Measurements from ENCODE around the gene ERC2. TPM values are rescaled to one million over a fixed set of nuclear protein-coding genes. Genes with fewer than 3 reads are reported as not detected.

ERC2 gene
- total and polyA plus RNA-seq, 2 of the 13 experiments (the other 11 are each of a cell fraction or from before 2014, with no cell fraction given): 0.16 to 0.22 TPM

DNA sequence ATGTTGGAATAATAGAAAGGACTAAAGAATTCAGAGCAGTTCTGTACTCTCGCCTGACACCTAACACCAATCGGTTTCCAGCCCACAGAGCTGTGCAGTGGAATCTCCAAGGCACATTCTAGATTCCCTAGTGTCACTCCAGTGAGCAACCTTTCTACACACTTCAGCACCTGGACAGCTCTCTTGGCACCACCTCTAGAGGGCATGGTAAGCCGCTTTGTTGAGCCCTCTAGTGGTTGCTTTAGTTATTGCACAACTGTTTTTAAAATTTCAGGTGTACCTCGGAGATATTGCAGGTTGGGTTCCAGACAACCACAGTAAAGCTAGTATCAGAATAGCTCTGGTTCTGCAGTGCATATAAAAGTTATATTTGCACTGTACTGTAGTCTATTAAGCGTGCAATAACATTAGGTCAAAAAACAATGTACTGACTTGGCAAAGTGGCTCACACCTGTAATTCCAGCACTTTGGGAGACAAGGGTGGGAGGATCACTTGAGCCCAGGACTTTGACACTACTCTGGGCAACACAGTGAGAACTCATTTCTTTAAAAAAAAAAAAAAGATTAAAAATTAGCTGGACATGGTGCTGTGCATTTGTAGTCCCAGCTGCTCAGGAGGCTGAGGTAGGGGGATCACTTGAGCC lies 26.5 kb upstream of the ERC2 start (continued):
- TF ChIP-seq ZNF850 (CRISPR knock-in tag; conservative IDR thresholded peaks at IDR 0.05) (no peak), ZNF224 (CRISPR knock-in tag; IDR thresholded peaks at IDR 0.05) (no peak), ZNF251 (CRISPR knock-in tag; IDR thresholded peaks at IDR 0.05) (peak; percentile 92; the same call in 1 of the 2 replicates), ZNF3 (CRISPR knock-in tag; IDR thresholded peaks at IDR 0.05) (peak; percentile 85; the same call in 1 of the 2 replicates), ZNF713 (CRISPR knock-in tag; IDR thresholded peaks at IDR 0.05) (no peak), NFRKB (IDR thresholded peaks at IDR 0.05) (no peak), ZNF75D (CRISPR knock-in tag; IDR thresholded peaks at IDR 0.05; ENCODE audit: borderline replicate concordance) (peak; percentile 61; the same call in 1 of the 2 replicates), SNAPC2 (CRISPR knock-in tag; IDR thresholded peaks at IDR 0.05) (peak; percentile 86; the same call in 1 of the 2 replicates), CBFB (CRISPR knock-in tag; IDR thresholded peaks at IDR 0.05) (peak; percentile 55; the same call in 1 of the 2 replicates), RXRA (CRISPR knock-in tag; IDR thresholded peaks at IDR 0.05) (no peak), SOX6 (IDR thresholded peaks at IDR 0.05) (no peak), SOX6 (CRISPR knock-in tag; IDR thresholded peaks at IDR 0.05) (peak; percentile 49; the same call in 1 of the 2 replicates)
- TF ChIP-seq, protein P1, sequence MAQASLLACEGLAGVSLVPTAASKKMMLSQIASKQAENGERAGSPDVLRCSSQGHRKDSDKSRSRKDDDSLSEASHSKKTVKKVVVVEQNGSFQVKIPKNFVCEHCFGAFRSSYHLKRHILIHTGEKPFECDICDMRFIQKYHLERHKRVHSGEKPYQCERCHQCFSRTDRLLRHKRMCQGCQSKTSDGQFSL (CRISPR knock-in tag; IDR thresholded peaks at IDR 0.05): no peak
- TF ChIP-seq, protein P2, sequence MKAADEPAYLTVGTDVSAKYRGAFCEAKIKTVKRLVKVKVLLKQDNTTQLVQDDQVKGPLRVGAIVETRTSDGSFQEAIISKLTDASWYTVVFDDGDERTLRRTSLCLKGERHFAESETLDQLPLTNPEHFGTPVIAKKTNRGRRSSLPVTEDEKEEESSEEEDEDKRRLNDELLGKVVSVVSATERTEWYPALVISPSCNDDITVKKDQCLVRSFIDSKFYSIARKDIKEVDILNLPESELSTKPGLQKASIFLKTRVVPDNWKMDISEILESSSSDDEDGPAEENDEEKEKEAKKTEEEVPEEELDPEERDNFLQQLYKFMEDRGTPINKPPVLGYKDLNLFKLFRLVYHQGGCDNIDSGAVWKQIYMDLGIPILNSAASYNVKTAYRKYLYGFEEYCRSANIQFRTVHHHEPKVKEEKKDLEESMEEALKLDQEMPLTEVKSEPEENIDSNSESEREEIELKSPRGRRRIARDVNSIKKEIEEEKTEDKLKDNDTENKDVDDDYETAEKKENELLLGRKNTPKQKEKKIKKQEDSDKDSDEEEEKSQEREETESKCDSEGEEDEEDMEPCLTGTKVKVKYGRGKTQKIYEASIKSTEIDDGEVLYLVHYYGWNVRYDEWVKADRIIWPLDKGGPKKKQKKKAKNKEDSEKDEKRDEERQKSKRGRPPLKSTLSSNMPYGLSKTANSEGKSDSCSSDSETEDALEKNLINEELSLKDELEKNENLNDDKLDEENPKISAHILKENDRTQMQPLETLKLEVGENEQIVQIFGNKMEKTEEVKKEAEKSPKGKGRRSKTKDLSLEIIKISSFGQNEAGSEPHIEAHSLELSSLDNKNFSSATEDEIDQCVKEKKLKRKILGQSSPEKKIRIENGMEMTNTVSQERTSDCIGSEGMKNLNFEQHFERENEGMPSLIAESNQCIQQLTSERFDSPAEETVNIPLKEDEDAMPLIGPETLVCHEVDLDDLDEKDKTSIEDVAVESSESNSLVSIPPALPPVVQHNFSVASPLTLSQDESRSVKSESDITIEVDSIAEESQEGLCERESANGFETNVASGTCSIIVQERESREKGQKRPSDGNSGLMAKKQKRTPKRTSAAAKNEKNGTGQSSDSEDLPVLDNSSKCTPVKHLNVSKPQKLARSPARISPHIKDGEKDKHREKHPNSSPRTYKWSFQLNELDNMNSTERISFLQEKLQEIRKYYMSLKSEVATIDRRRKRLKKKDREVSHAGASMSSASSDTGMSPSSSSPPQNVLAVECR (CRISPR knock-in tag; IDR thresholded peaks at IDR 0.05; ENCODE audit: borderline replicate concordance): peak; percentile 42; the same call in 1 of the 2 replicates
- TF ChIP-seq, protein P3, sequence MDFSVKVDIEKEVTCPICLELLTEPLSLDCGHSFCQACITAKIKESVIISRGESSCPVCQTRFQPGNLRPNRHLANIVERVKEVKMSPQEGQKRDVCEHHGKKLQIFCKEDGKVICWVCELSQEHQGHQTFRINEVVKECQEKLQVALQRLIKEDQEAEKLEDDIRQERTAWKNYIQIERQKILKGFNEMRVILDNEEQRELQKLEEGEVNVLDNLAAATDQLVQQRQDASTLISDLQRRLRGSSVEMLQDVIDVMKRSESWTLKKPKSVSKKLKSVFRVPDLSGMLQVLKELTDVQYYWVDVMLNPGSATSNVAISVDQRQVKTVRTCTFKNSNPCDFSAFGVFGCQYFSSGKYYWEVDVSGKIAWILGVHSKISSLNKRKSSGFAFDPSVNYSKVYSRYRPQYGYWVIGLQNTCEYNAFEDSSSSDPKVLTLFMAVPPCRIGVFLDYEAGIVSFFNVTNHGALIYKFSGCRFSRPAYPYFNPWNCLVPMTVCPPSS (IDR thresholded peaks at IDR 0.05): no peak
- TF ChIP-seq, protein P4, sequence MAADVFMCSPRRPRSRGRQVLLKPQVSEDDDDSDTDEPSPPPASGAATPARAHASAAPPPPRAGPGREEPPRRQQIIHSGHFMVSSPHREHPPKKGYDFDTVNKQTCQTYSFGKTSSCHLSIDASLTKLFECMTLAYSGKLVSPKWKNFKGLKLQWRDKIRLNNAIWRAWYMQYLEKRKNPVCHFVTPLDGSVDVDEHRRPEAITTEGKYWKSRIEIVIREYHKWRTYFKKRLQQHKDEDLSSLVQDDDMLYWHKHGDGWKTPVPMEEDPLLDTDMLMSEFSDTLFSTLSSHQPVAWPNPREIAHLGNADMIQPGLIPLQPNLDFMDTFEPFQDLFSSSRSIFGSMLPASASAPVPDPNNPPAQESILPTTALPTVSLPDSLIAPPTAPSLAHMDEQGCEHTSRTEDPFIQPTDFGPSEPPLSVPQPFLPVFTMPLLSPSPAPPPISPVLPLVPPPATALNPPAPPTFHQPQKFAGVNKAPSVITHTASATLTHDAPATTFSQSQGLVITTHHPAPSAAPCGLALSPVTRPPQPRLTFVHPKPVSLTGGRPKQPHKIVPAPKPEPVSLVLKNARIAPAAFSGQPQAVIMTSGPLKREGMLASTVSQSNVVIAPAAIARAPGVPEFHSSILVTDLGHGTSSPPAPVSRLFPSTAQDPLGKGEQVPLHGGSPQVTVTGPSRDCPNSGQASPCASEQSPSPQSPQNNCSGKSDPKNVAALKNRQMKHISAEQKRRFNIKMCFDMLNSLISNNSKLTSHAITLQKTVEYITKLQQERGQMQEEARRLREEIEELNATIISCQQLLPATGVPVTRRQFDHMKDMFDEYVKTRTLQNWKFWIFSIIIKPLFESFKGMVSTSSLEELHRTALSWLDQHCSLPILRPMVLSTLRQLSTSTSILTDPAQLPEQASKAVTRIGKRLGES (CRISPR knock-in tag; IDR thresholded peaks at IDR 0.05; ENCODE audit: borderline replicate concordance): peak; percentile 90; the same call in 1 of the 2 replicates
- TF ChIP-seq, protein P5, sequence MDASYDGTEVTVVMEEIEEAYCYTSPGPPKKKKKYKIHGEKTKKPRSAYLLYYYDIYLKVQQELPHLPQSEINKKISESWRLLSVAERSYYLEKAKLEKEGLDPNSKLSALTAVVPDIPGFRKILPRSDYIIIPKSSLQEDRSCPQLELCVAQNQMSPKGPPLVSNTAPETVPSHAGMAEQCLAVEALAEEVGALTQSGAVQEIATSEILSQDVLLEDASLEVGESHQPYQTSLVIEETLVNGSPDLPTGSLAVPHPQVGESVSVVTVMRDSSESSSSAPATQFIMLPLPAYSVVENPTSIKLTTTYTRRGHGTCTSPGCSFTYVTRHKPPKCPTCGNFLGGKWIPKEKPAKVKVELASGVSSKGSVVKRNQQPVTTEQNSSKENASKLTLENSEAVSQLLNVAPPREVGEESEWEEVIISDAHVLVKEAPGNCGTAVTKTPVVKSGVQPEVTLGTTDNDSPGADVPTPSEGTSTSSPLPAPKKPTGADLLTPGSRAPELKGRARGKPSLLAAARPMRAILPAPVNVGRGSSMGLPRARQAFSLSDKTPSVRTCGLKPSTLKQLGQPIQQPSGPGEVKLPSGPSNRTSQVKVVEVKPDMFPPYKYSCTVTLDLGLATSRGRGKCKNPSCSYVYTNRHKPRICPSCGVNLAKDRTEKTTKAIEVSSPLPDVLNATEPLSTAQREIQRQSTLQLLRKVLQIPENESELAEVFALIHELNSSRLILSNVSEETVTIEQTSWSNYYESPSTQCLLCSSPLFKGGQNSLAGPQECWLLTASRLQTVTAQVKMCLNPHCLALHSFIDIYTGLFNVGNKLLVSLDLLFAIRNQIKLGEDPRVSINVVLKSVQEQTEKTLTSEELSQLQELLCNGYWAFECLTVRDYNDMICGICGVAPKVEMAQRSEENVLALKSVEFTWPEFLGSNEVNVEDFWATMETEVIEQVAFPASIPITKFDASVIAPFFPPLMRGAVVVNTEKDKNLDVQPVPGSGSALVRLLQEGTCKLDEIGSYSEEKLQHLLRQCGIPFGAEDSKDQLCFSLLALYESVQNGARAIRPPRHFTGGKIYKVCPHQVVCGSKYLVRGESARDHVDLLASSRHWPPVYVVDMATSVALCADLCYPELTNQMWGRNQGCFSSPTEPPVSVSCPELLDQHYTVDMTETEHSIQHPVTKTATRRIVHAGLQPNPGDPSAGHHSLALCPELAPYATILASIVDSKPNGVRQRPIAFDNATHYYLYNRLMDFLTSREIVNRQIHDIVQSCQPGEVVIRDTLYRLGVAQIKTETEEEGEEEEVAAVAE (CRISPR knock-in tag; IDR thresholded peaks at IDR 0.05; ENCODE audit: borderline replicate concordance): peak; percentile 96
